H1 (cell line): Measurements from ENCODE around the gene PTX4. TPM values are rescaled to one million over a fixed set of nuclear protein-coding genes. Genes with fewer than 3 reads are reported as not detected.
A peak's percentile ranks its signal among the peaks of the same experiment; 100 is the strongest.

Experiments used
- CTCF ChIA-PET: fragments of 300-600 bp; sonication (Branson Sonifier 250); formaldehyde crosslinking; loops from one replicate; lab custom pipeline; 2021; ENCODE audit not compliant: partially characterized antibody; lab: Charles Lee
- POLR2A ChIA-PET: fragments of 300-600 bp; sonication (Branson Sonifier 250); formaldehyde crosslinking; loops from one replicate; lab custom pipeline; 2021; ENCODE audit warnings: inconsistent platforms; ENCODE audit not compliant: partially characterized antibody; lab: Charles Lee
- DNase-seq, 2 experiments: peaks; one replicate each; pipeline versions ENCODE4 v3.0.0 to v3.0.0-alpha.2; 2010 to 2022; ENCODE audit warnings: low spot score in 2 of 2, low read depth in 1 of 2, mixed read lengths in 1 of 2
- FAIRE-seq: peaks from 2 replicates; lab custom pipeline; 2011; peaks lifted over from hg19 to GRCh38; lab: Jason Lieb, UNC
- H2AFZ ChIP-seq: 2 replicates; pipeline ENCODE4 v1.8.1; 2012; ENCODE audit warnings: low read length, inconsistent platforms
- H2AK5ac ChIP-seq: 2 replicates; pipeline ENCODE4 v1.6.1; 2013; ENCODE audit warnings: low read depth, low read length
- H2BK120ac ChIP-seq: replicated peaks from 2 replicates; pipeline ENCODE3; 2013; ENCODE audit warnings: low read depth, low read length, inconsistent platforms
- H2BK12ac ChIP-seq: 2 replicates; pipeline ENCODE4 v1.6.1; 2013; ENCODE audit warnings: low read depth, low read length
- H2BK15ac ChIP-seq: 2 replicates; pipeline ENCODE4 v1.6.1; 2013; ENCODE audit warnings: low read length
- H2BK20ac ChIP-seq: 2 replicates; pipeline ENCODE4 v1.6.1; 2013; ENCODE audit warnings: low read length
- H2BK5ac ChIP-seq: 2 replicates; pipeline ENCODE4 v1.6.1; 2013; ENCODE audit warnings: low read depth, low read length
- H3K14ac ChIP-seq: 2 replicates; pipeline ENCODE4 v1.6.1; 2013; ENCODE audit warnings: inconsistent platforms; ENCODE audit not compliant: insufficient read length
- H3K18ac ChIP-seq: 2 replicates; pipeline ENCODE4 v1.6.1; 2013; ENCODE audit warnings: low read length; ENCODE audit errors: extremely low read depth
- H3K23ac ChIP-seq: 2 replicates; pipeline ENCODE4 v1.6.1; 2013; ENCODE audit warnings: inconsistent platforms; ENCODE audit not compliant: insufficient read length
- H3K23me2 ChIP-seq: 2 replicates; pipeline ENCODE4 v1.6.1; 2013; ENCODE audit warnings: low read depth, low read length
- H3K27ac ChIP-seq: 2 replicates; pipeline ENCODE4 v1.6.1; 2011; ENCODE audit warnings: low read depth, low read length, inconsistent platforms
- H3K27me3 ChIP-seq, 4 experiments: replicated peaks in 1 of 4; 1 replicate in 1 of 4; 2 replicates in 3 of 4; pipeline versions ENCODE4 v1.6.1 to v1.8.1; 2011 to 2013; ENCODE audit warnings: low read length in 3 of 4, mild to moderate bottlenecking in 3 of 4, inconsistent platforms in 2 of 4, mixed read lengths in 2 of 4, moderate library complexity in 1 of 4; ENCODE audit not compliant: control insufficient read depth in 3 of 4, insufficient read depth in 3 of 4; ENCODE audit errors: extremely low read depth in 1 of 4
- H3K36me3 ChIP-seq, 4 experiments: 2 replicates each; pipeline versions ENCODE4 v1.6.1 to v1.8.1; 2011 to 2013; ENCODE audit warnings: mild to moderate bottlenecking in 4 of 4, low read length in 3 of 4, moderate library complexity in 2 of 4, control low read depth in 1 of 4, inconsistent platforms in 1 of 4; ENCODE audit not compliant: insufficient read depth in 4 of 4, control insufficient read depth in 2 of 4
- H3K4ac ChIP-seq: replicated peaks from 2 replicates; pipeline ENCODE3; 2013; ENCODE audit warnings: low read length, low read depth, mixed read lengths, inconsistent platforms; ENCODE audit not compliant: insufficient read length
- H3K4me1 ChIP-seq, 4 experiments: replicated peaks in 1 of 4; 1 replicate in 1 of 4; 2 replicates in 3 of 4; pipeline versions ENCODE4 v1.6.1 to v1.8.1; 2011 to 2013; ENCODE audit warnings: low read length in 3 of 4, inconsistent platforms in 2 of 4, mixed read lengths in 1 of 4; ENCODE audit not compliant: insufficient read depth in 4 of 4, control insufficient read depth in 3 of 4
- H3K4me2 ChIP-seq, 2 experiments: 2 replicates each; pipeline versions ENCODE4 v1.6.1 to v1.8.1; 2011 to 2013; ENCODE audit warnings: low read depth in 2 of 2, low read length in 2 of 2, control low read depth in 1 of 2, inconsistent platforms in 1 of 2, mild to moderate bottlenecking in 1 of 2; ENCODE audit not compliant: insufficient read depth in 1 of 2
- H3K4me3 ChIP-seq, 4 experiments: fragments of 200-600, 300-600 bp in 1 of 4; sonication (generic), shearing (Covaris generic), sonication (Bioruptor Twin) in 1 of 4; 2 replicates each; pipeline versions ENCODE4 v1.5.1 to v1.8.1; 2011 to 2016; ENCODE audit warnings: low read length in 4 of 4, low read depth in 3 of 4, control low read depth in 2 of 4, inconsistent platforms in 2 of 4, mild to moderate bottlenecking in 2 of 4, mixed read lengths in 1 of 4, moderate library complexity in 1 of 4; ENCODE audit not compliant: insufficient read depth in 2 of 4; ENCODE audit errors: extremely low read depth in 1 of 4
- H3K56ac ChIP-seq: replicated peaks from 2 replicates; pipeline ENCODE3; 2013; ENCODE audit warnings: low read depth, mild to moderate bottlenecking, mixed read lengths, low read length, inconsistent platforms; ENCODE audit not compliant: insufficient read length
- H3K79me1 ChIP-seq: 2 replicates; pipeline ENCODE4 v1.6.1; 2013; ENCODE audit warnings: low read depth, low read length, control low read depth
- H3K79me2 ChIP-seq, 2 experiments: 2 replicates each; pipeline versions ENCODE4 v1.6.1 to v1.8.1; 2012 to 2013; ENCODE audit warnings: low read length in 2 of 2, mild to moderate bottlenecking in 2 of 2, inconsistent platforms in 1 of 2; ENCODE audit not compliant: insufficient read depth in 2 of 2, control insufficient read depth in 1 of 2
- H3K9ac ChIP-seq, 4 experiments: replicated peaks in 1 of 4; 1 replicate in 1 of 4; 2 replicates in 3 of 4; pipeline versions ENCODE4 v1.6.1 to v1.8.1; 2011 to 2013; ENCODE audit warnings: low read depth in 3 of 4, low read length in 3 of 4, control low read depth in 2 of 4, mild to moderate bottlenecking in 2 of 4, moderate library complexity in 2 of 4, inconsistent platforms in 1 of 4; ENCODE audit errors: extremely low read depth in 1 of 4
- H3K9me3 ChIP-seq, 2 experiments: 2 replicates each; pipeline versions ENCODE4 v1.6.1 to v1.8.1; 2012 to 2013; ENCODE audit warnings: mild to moderate bottlenecking in 2 of 2, moderate library complexity in 2 of 2, control low read depth in 1 of 2, inconsistent platforms in 1 of 2, low read depth in 1 of 2, low read length in 1 of 2, mixed read lengths in 1 of 2; ENCODE audit not compliant: insufficient read depth in 2 of 2
- H4K20me1 ChIP-seq, 2 experiments: replicated peaks in 1 of 2; 2 replicates each; pipeline versions ENCODE3 to v1.8.1; 2011 to 2013; ENCODE audit warnings: inconsistent platforms in 2 of 2, low read length in 2 of 2, mild to moderate bottlenecking in 1 of 2; ENCODE audit not compliant: insufficient read depth in 2 of 2, control insufficient read depth in 1 of 2
- H4K5ac ChIP-seq: 2 replicates; pipeline ENCODE4 v1.6.1; 2013; ENCODE audit warnings: low read length, low read depth, mixed read lengths, inconsistent platforms; ENCODE audit not compliant: insufficient read length
- H4K8ac ChIP-seq: 2 replicates; pipeline ENCODE4 v1.8.0; 2013; ENCODE audit warnings: mild to moderate bottlenecking, moderate library complexity, low read length, inconsistent platforms; ENCODE audit not compliant: insufficient read depth; ENCODE audit errors: extremely low read depth
- H4K91ac ChIP-seq: replicated peaks from 2 replicates; pipeline ENCODE3; 2013; ENCODE audit warnings: low read length, mixed read lengths, inconsistent platforms; ENCODE audit not compliant: insufficient read length
- CEBPB ChIP-seq: IDR thresholded peaks from 2 replicates; pipeline ENCODE4 v1.6.1; 2012; ENCODE audit warnings: low read depth, low read length
- FOSL1 ChIP-seq: IDR thresholded peaks from 2 replicates; pipeline ENCODE4 v1.6.1; 2011; ENCODE audit warnings: mild to moderate bottlenecking, low read depth, low read length, moderate library complexity; ENCODE audit not compliant: insufficient read depth
- JUN ChIP-seq: IDR thresholded peaks from 2 replicates; pipeline ENCODE4 v1.6.1; 2011; ENCODE audit warnings: low read depth, mild to moderate bottlenecking, improper control_type of control experiment, low read length
- KDM5A ChIP-seq: fragments of 200-600 bp; IDR thresholded peaks from 2 replicates; pipeline ENCODE4 v1.7.1; 2012; ENCODE audit warnings: mild to moderate bottlenecking, low read length, inconsistent platforms, mixed read lengths
- WGBS, 2 experiments: shearing (Covaris generic) in 1 of 2; methylation state at CpG; one replicate each; pipeline versions ENCODE4 v1.1.6 to v1.1.7; 2013 to 2015; ENCODE audit warnings: low lambda C conversion rate in 2 of 2, mixed read lengths in 2 of 2, inconsistent platforms in 1 of 2, low coverage in 1 of 2, missing lambda C conversion rate in 1 of 2; ENCODE audit not compliant: insufficient replicate concordance in 2 of 2, insufficient coverage in 1 of 2, insufficient read length in 1 of 2; ENCODE audit errors: extremely low coverage in 1 of 2, missing lambda C conversion rate in 1 of 2; 5-methylcytosine and 5-hydroxymethylcytosine counted together
- polyA plus RNA-seq, 7 experiments: library from polyadenylated mRNA; depleted of rRNA in 3 of 7; stranded (reverse) in 5 of 7; unstranded in 2 of 7; fragments of >200 nt in 5 of 7; fragments of 200-250 nt in 2 of 7; gene quantifications; 1 replicate in 5 of 7; 2 replicates in 1 of 7; 4 replicates in 1 of 7; pipeline versions ENCODE4 v1.2.1 to v1.2.3, GENCODE V29; 2011 to 2013; ENCODE audit warnings: missing spikeins in 2 of 7, mixed read lengths in 2 of 7
- total RNA-seq: library from RNA; stranded (reverse); fragmentation: NEBNext Ultra II Directional; extraction: Animal tissue kit (Norgen Biotek cat#: 25700); gene quantifications from 2 replicates; pipeline ENCODE4 v1.2.1, GENCODE V29; 2021

PTX4 gene
- total and polyA plus RNA-seq, 2 of the 8 experiments (the other 6 are each of a cell fraction or from before 2014, with no cell fraction given) = not detected

GRCh38 chr16:1530883-1531637 lies 42.3 kb upstream of the PTX4 start:
- H3K4me1 ChIP-seq = no peaks in the 10 kb centered on the region; a peak in 1 of 7 replicates
- DNase-seq = no peak
- no peaks in the 10 kb centered on the region for H3K79me2 ChIP-seq
- no peaks in the 10 kb centered on the region for H3K23me2 ChIP-seq
- H3K4me3 ChIP-seq = no peak overlapping the region
- CTCF ChIA-PET = interaction anchor here (0.8 kb wide), 1 partner anchor 9 kb away, joined by 3 read pairs; no protein-coding TSS in a partner anchor
- no peaks in the 10 kb centered on the region for H3K9me3 ChIP-seq
- no peaks in the 10 kb centered on the region for H3K27me3 ChIP-seq
- H3K27ac ChIP-seq = no peak overlapping the region; the same call in 1 of the 2 replicates
- H3K23ac ChIP-seq = no peak overlapping the region
- peaks cover 3 to 7% of the 10 kb centered on the region in 2 experiments for H4K20me1 ChIP-seq
- H3K18ac ChIP-seq = no peak overlapping the region
- H3K56ac ChIP-seq = no peak overlapping the region
- H2BK20ac ChIP-seq = no peak overlapping the region
- 91% methylated on average over 31 of the region's 35 CpGs; no CpG with 5 or more reads in 1 of the 2 experiments for WGBS, 2 experiments
- H4K91ac ChIP-seq = no peak overlapping the region
- no peak overlapping the region for H2BK15ac ChIP-seq
- peak overlapping the region; percentile 35; the same call in 1 of the 2 replicates for H4K8ac ChIP-seq
- H2BK5ac ChIP-seq = no peak overlapping the region
- FAIRE-seq = no peak
- TF ChIP-seq JUN (no peak), FOSL1 (no peak), CEBPB (no peak), KDM5A (no peak)
- TF ChIP-seq, all 59 proteins: peak for 0
- Histone ChIP-seq H2AFZ (no peak overlapping the region), H2AK5ac (no peak overlapping the region), H3K4ac (no peak overlapping the region), H4K5ac (no peak overlapping the region), H3K9ac (no peak overlapping the region), H3K79me1 (no peaks in the 10 kb centered on the region), H3K4me2 (no peak overlapping the region), H2BK120ac (no peak overlapping the region), H3K36me3 (no peaks in the 10 kb centered on the region; a peak in 2 of 8 replicates), H3K14ac (no peak overlapping the region), H2BK12ac (no peak overlapping the region)
- POLR2A ChIA-PET = no interaction called here
